Measurements from ENCODE around the gene USP13.
"Not testable (repeated sequence)": the region's sequence is repeated elsewhere in the genome, so short reads cannot be mapped to it uniquely, and the experiment has no call there.

Gene USP13

DNA sequence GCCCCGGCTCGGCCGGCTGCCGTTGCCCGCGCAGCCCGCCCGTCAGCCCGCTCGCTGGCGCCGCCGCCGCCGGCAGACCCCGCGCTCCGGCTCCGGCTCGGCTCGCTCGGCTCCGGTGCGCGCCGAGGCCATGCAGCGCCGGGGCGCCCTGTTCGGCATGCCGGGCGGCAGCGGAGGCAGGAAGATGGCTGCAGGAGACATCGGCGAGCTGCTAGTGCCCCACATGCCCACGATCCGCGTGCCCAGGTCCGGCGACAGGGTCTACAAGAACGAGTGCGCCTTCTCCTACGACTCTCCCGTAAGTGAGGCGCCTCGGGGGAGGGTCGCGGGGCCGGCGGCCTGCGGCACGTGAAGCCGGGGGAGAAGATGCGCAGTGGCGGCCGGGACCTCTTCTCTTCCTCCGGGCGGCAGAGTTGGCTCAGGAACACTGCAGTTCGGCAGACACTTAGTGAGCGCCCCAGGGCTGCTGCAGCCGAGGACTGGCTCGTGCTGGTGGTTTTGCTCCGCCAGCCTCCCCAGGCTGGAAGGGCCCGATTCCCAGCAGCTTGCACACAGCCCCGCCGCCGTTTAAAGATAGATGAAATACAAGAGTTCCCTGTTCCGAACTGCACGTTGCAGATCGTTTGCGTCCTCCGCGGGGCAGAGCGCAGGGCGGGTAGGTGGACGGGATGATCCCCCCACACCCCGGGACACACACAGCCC is 407 bp downstream of the USP13 start:
- peak; percentile 57 to 59 for DNase-seq (ENCODE audit: low read depth in 2 of 2)

DNA sequence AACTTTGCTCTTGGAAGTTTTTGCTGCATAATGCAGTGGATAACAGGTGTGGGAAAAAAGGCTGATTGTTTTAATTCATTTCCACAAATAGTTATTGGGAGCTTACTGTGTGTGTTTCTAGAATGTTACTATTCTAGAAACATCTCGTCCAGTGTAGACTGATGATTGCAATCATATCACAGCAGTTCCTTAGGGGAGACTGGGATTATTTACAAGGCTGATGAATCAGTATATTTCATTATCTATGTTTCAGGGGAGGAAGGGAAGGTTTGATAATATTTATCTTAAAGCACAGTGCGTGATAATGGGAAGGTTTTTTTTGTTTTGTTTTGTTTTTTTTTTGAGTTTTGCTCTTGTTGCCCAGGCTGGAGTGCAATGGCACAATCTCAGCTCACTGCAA is 2.4 kb downstream of the USP13 start:
- DNase-seq (ENCODE audit: low read depth in 2 of 2), result no peak

DNA sequence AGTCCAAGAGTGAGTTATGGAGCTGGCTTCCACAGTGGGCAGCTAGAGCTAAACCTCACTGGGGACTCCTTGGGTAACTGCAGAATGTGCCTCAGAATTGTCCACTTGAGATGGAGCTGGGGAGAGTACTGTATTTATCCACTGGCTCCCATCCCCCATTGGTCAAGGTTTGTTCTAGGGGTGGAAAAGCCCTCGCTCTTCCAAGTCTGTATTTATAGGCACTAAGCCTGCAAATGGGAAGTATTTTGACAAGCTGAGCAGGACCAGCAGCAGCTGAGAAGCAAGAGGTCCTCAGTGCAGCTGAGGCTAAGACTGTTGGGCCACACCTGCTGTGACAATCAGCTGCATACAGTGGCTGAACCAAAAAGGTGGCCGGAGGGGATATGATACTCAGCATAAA is 5.8 kb downstream of the USP13 start:
- DNase-seq (ENCODE audit: low read depth in 2 of 2), result no peak

DNA sequence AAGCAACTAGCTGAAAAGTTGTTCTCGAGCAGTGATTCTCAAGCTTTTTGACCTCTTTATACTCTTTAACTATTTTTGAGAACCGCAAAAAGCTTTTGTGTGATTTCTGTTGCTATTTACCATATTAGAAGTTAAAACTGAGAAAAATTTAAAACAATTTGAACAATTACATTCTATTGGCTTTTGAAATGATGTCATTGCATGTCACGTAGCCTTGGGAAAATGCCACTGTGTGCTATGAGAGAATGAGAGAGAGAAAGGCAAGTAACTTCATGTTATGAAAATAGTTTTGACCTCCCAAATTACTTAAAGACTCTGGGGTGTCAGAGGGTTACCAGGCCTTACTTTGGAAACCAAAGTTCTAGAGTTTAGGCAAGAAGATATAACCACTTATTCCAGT is 8.0 kb downstream of the USP13 start:
- DNase-seq (ENCODE audit: low read depth in 2 of 2), result no peak

DNA sequence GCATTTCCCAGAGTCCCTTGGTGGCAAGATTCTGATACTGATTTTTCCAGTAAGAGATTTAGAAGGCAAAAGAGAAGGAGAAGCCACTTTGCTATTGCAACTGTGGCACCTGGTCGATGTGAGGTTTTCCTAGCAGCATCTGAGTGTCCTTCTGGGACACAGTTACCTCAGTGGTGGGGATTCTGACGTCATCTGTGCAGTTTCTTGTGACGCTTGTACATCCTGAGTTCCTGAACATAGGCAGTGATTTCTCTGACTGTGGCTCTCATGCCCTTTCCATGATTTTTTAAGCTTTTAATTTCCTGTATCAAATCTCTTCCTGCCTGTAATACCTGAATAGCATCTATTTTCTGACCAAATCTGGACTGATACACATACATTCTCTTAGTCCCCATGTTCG is 8.9 kb downstream of the USP13 start:
- DNase-seq (ENCODE audit: low read depth in 2 of 2), result no peak

DNA sequence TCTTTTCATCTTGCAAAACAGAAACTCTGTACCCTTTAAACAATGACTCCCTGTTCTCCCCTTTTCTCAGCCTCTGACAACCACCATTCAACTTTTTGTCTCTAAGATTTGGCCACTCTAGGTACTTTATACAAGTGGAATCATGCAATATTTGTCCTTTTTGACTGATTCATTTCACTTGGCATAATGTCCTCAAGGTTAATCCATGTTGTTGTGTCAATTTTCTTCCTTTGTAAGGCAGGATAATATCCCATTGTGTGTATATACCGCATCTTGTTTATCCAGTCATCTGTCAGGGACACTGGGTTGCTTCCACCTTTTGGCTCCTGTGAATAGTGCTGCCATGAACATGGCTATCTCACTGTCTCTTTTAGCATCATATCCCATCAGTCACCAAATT is 10.3 kb downstream of the USP13 start:
- DNase-seq (ENCODE audit: low read depth in 2 of 2), result no peak

DNA sequence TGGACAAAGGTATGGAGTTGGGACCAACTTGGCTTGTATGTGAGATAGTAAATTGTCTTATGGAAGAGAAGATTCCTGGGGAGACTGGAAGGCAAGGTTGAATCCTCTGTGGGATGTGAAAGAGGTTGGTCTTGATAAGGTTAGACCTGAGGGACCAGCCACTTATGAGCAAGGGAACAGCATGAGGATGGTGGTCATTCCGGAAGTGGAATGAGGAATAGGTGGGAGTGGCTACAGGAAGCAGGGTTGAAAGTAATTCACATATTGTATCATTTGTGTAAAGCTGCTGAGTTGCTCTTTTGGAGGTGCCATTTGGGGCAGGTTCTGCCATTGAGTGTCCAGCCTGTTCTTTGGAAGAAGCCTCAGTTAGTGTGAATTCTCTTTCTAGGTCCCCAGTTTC is 13.2 kb downstream of the USP13 start:
- no peak for DNase-seq (ENCODE audit: low read depth in 2 of 2)

DNA sequence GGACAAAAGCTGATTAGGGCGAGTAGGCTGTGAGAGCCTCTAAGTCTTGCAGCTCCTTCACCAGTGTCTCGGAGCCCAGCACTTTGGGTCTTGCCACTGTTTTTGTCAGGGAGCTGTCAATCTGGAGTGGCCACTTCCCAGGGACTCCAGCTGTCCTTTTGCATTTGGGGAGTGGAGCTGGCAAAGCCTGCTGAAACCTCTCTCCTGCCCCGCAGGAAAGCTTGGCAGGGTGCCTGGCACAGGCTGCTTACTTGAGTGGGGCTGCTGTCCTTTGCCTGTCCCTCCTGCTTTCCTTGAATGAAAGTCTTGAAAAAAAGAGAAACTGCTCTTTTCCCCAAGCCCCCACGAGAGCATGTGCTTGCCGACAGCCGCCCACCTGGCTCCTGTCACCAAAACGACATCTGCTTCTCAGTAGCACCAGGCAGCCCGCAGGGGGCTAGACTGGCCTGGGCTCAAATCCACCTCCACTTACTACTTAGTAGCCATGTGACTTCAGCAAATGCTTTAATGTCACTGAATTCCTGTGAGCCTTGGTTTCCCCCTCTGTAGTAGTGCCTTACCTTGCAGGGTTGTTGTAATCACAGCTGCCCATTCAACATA is 13.7 kb downstream of the USP13 start:
- no peak for DNase-seq (ENCODE audit: low read depth in 2 of 2)

DNA sequence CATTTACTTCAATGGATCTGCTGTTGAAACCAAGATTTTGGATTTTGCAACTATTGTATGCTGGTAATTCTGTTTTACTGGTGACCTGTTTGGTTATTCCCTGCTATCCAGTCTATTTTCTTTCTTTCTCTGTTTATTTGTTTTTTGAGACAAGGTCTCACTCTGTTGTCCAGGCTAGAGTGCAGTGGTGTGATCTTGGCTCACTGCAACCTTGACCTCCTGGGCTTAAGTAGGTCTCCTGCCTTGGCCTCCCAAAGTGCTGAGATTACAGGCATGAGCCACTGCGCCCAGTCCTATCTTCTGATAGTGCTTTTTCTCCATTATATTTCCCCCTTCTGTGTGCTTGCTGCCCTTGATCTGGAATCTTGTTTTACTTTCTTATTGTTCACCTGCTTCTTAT is 15.6 kb downstream of the USP13 start:
- no peak for DNase-seq (ENCODE audit: low read depth in 2 of 2)

DNA sequence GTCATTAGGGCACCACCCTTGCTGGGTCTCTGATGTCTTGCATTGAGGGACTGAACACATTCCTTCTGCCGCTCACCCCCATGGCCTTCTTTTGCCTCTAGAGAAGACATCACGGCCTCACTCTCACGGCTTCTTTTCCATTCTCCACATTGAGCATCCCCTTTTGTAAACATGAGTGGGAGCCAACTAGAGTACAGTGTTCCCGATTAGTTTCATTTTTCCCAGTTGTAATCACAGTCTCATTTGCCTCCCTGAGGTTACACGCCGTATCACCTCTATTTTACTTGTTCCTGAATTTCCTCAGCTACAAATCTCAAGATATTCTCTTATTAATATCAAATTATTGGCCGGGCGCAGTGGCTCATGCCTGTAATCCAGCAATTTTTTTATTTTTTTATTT is 17.5 kb downstream of the USP13 start:
- DNase-seq (ENCODE audit: low read depth in 2 of 2), result no peak

DNA sequence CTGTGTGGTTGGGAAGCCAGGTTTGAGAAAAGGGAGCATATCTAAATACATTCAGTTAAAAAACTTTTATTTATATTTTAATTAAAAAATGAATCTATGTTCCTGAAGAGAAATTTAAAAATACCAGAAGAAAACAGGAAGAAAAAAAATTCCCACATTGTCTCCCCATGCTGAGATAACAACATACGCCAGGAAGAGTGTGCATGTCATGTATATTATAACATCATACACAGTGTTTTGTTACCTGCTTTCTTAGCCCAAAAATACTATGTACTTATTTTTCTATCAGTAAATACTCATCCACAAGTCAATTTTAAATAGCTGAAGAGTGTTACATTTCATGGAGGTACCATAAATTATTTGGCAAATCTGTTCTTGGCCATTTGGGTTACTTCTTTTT is 18.5 kb downstream of the USP13 start:
- DNase-seq (ENCODE audit: low read depth in 2 of 2), result no peak

DNA sequence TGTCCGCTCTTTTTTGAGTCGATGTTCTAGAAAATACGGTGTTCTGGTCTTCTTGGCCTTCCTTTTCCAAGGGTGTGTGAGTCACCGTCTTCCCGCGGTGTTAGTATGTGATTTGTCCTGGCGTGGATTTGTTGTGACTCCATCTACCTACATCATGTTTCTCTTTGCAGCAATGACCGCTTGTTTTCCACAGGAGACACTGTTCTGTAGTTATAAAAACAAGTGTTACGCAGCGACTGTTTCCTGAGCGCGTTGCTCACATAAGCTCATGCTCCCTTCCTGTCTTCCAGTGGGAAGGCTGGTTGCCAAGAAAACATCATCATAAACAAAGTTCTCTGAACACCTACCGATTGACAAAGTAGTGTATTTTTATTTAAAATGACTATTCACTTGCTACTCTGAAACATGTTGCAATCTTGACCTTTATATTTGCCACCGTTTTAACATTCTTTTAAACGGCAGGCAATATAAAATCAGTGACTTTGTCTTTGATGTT is 19.0 kb downstream of the USP13 start:
- no peak for DNase-seq (ENCODE audit: low read depth in 2 of 2)

DNA sequence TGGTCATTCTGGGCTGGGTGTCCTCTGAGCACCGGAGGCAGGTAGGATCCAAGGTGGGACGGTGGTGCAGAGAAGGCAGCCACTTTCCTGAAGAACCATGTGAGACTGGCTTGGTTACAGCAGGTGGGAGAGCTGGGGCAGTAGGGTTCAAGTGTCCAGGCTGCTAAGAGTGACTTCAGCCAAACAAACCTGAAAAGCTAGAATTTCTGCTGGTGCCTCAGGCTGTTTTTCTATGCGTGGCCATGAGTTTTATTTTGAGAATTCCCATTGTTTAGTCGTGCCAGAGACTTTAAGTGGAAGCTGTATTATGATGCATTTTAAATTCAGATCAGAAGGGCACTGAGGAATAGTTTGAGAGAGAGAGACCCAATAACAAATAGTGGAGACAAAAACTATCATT is 20.1 kb downstream of the USP13 start:
- no peak for DNase-seq (ENCODE audit: low read depth in 2 of 2)

DNA sequence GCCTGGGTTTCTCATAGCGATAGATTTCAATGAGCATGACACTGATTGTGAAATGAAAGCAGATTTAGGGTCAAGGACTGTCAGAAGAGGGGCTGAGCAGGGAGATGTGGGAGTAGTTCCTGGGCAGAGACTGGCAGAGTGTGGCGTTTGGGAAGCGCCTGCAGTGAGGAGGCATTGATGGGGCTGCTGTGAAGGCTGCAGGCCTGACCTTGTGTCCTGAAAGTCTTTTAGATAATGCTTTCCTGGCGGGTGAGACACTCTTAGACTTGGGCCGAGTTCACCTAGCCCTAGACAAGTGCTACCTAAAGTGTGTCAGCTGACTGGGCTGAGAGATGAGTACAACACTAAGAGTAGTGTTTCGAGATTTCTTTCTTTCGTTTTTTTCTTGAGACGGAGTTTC is 20.7 kb downstream of the USP13 start:
- no peak for DNase-seq (ENCODE audit: low read depth in 2 of 2)

DNA sequence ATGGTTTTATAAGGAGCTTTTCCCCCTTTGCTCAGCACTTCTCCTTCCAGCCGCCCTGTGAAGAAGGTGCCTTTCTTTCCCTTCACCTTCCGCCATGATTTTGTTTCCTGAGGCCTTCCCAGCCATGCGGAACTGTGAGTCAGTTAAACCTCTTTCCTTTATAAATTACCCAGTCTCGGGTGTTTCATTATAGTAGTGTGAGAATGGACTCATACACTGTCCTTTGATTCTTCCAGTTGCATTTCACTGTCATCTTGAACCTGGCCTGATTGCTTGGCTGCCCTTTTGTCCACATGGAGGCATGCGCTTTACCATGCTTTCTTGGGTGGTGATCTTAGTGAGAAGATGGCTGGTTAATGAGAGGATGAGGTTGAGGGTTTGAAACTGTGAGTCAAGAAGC is 23.2 kb downstream of the USP13 start:
- no peak for DNase-seq (ENCODE audit: low read depth in 2 of 2)

DNA sequence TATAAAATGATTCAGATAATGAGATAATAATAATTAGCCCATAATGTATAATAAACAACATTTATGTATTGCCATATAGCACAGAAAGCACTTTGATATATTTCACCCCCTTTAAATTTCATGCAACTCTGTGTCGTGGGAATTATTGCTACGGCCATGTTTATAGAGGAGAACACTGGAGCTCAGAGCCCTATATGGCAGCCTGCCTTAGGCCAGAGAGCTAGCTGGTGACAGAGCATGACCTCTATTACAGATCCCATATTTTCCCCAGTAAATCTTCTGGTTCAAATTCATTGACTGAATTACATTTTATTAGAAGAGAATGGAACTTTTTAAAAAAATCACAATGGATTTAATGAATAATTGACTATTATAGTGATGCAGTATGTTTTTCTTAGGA is 25.0 kb downstream of the USP13 start:
- DNase-seq (ENCODE audit: low read depth in 2 of 2), result no peak

DNA sequence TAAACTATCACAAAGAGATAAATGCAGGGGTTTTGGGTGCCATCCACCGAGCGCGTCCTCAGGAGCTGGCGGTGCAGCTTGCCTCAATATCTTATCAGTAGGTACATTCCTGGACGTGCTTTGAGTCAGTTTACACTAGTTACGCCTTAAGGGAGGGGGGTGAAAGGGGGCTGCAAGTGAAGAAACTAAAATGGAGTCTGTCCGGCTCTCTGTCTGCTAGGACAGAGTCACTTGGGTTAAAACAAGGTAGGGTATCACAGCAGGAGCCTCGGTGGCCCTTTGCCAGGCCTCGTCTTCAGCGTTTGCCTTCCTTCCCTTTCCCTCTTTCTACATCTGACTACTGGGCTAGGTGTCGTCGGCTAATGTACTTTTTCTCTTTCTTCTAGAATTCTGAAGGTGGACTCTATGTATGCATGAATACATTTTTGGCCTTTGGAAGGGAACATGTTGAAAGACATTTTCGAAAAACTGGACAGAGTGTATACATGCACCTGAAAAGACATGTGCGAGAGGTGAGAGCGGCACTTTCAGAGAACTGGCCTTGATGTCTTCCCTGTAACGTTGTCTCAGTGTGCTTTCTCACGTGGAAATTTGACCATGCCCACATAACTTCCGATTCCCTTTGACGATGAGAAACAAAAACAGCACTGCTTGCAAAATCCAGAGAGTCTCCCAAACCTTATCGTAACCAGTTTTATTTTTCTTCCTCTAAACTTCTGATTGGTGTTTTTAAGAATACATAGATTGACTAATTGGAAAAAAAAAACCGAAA is 28.8 kb downstream of the USP13 start:
- DNase-seq (ENCODE audit: low read depth in 2 of 2), result no peak

DNA sequence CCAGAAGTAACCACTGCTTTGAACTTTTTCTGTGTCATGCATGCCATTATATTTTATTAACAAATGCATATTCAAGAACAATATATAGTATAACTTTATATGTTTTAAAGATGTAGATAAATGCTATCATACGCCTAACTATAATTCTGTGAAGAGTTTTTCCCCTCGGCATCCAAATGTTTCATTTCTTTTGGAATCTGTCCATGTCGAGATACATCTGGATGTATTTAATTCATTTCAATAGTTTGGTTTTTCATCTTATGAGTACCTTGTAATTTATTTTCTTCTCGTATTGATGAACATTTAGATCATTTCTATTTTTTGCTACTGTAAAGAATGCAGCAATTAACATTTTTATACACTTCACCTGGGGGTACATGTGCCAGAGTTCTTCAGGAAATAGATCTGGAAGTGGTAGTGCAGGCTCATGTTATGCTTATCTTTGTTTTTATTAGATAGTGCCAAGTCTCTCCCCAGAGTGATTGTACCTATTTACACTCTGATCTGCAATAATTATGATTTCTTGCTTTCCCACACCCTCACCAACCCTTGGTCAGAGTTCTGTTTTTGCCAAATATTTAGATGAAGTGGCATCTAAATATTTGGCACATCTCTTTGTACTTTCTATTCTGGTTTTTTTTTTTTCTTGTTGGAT is 29.7 kb downstream of the USP13 start:
- no peak for DNase-seq (ENCODE audit: low read depth in 2 of 2)

DNA sequence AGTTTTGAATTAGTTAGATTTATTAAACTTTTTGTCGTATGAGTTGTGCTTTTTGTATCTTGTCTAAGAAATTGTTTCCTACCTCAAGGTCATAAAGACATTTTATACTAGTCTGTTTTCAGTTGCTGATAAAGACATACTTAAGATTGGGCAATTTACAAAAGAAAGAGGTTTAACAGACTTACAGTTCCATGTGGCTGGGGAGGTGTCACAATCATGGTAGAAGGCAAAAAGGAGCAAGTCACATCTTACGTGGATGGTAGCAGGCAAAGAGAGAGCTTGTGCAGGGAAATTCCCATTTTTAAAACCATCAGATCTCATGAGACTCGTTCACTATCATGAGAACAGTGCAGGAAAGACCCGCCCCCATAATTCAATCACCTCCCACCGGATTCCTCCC is 30.4 kb downstream of the USP13 start:
- not testable (repeated sequence) for DNase-seq (ENCODE audit: low read depth in 2 of 2)

DNA sequence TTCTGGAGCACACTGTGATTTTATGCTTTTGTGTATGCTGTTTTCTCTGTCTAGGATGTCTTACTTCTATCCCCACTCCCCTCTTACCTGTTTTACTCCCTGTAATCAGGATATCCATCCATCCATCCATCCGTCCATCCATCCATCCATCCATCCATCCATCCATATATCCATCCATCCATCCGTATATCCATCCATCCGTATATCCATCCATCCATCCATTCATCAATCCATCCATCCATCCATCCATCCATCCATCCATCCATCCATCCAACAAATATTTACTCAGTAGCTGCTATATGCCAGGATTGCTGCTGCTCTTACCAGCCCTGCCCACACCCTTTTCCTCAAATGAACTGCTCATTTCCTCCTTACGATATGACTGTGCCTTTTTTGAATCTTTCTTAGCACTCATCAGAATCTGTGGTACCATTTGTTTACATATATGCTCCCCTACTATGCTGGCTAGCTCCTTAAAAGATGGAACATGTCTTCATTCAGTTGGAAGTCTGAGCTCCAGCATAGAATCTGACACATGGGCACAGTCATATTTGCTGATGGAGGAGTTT is 35.2 kb downstream of the USP13 start:
- no peak for DNase-seq (ENCODE audit: low read depth in 2 of 2)

DNA sequence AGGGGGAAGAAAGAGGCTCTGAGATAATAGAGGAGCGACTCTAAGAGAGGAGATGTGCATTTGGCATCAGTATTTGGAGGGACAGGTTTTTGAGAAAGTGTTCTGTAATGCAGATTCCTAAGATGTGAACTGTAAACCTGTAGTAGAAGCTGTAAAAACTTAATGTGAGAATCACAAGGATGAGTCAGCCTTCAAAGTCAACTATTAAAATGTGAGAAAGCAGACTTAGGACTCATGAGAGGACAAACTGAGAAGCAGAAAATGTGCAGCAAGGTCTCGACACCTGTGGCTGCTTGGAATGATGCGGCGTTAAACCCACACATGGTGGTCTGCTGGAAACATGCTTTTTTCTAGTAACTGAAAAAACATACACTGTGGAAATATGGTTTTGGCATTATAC is 36.0 kb downstream of the USP13 start:
- DNase-seq (ENCODE audit: low read depth in 2 of 2), result no peak

DNA sequence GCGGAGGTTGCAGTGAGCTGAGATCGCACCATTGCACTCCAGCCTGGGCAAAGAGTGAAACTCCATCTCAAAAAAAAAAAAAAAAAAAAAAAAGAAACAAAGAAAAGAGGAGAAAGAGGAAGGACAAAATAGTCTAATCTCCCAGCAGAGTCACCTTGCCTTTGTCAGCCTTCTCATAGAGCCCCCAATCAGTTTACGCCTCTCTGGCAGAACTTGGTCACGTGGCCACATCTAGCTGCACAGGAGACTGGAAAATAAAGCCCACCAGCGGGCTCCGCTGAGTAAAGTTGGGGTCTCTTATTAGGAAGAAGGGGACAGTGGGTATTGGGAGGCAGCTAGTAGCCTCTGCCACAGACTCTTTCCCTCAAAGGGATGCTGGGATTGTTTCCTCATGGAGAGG is 41.9 kb downstream of the USP13 start:
- DNase-seq (ENCODE audit: low read depth in 2 of 2), result no peak

Measured in fibroblast of skin of left quadriceps (primary cell).